HG03025 (cell line): ENCODE results near the gene DLL3.
"Not testable (repeated sequence)": the region's sequence is repeated elsewhere in the genome, so short reads cannot be mapped to it uniquely, and the experiment has no call there.

Experiments
- ATAC-seq: cut with Tn5 transposase; IDR thresholded peaks from one replicate; pipeline ENCODE4 v1.9.1; 2021; ENCODE audit warnings: mild to moderate bottlenecking, moderate library complexity; ENCODE audit not compliant: unreplicated experiment, low FRiP score

The DLL3 gene

GRCh38 chr19:39498798-39499642, at the start of gene DLL3:
TSS of gene DLL3 (plus strand) at chr19:39498947. CDS start at chr19:39498975, 28 bp downstream.
- no peak for ATAC-seq

GRCh38 chr19:39449116-39449797, 49.5 kb upstream of the DLL3 start:
- no peak for ATAC-seq

- ATAC-seq = not testable (repeated sequence)
Observed at GRCh38 chr19:39451257-39451656, 47.5 kb upstream of the DLL3 start.

- no peak for ATAC-seq
Observed at GRCh38 chr19:39463403-39463802, 35.3 kb upstream of the DLL3 start.

GRCh38 chr19:39465956-39466747, 32.6 kb upstream of the DLL3 start:
- no peak for ATAC-seq

GRCh38 chr19:39467941-39468340, 30.8 kb upstream of the DLL3 start:
- no peak for ATAC-seq

- no peak for ATAC-seq
Observed at GRCh38 chr19:39469036-39469435, 29.7 kb upstream of the DLL3 start.

- ATAC-seq = no peak
Observed at GRCh38 chr19:39469567-39469966, 29.2 kb upstream of the DLL3 start.

GRCh38 chr19:39470724-39471339, 27.9 kb upstream of the DLL3 start:
- no peak for ATAC-seq

GRCh38 chr19:39471756-39472536, 26.8 kb upstream of the DLL3 start:
- ATAC-seq = no peak

GRCh38 chr19:39472746-39473442, 25.9 kb upstream of the DLL3 start:
- no peak for ATAC-seq

GRCh38 chr19:39473443-39473960, 25.2 kb upstream of the DLL3 start:
- ATAC-seq = no peak

GRCh38 chr19:39474139-39474620, 24.6 kb upstream of the DLL3 start:
- no peak for ATAC-seq

- ATAC-seq = no peak
Observed at GRCh38 chr19:39475748-39476147, 23.0 kb upstream of the DLL3 start.

GRCh38 chr19:39479319-39479801, 19.4 kb upstream of the DLL3 start:
- ATAC-seq = not testable (repeated sequence)

GRCh38 chr19:39479916-39480315, 18.8 kb upstream of the DLL3 start:
- ATAC-seq = no peak

GRCh38 chr19:39480337-39481228, 18.2 kb upstream of the DLL3 start, which contains the start of gene TIMM50:
TSS of gene TIMM50 (plus strand) at chr19:39480838. CDS start at chr19:39480854, 16 bp downstream.
- peak; percentile 54 for ATAC-seq

- no peak for ATAC-seq
Observed at GRCh38 chr19:39481229-39481545, 17.6 kb upstream of the DLL3 start.
